PC-3 (cell line): ENCODE measurements around the gene IL17B. TPM values are rescaled to one million over a fixed set of nuclear protein-coding genes. Genes with fewer than 3 reads are reported as not detected.

Experiments used
- ATAC-seq: fragments of 200-7000 bp; cut with Tn5 transposase; 2 replicates; pipeline ENCODE4 v1.9.1; 2020; ENCODE audit warnings: mild to moderate bottlenecking, moderate library complexity
- BruUV-seq: library from RNA; stranded (reverse); fragments of 400-500 nt; replicated peaks from 2 replicates; lab custom pipeline; 2021; lab: Mats Ljungman, UMichigan
- CTCF ChIA-PET: fragments of 300-600 bp; sonication (Branson Sonifier 250); formaldehyde crosslinking; loops from one replicate; lab custom pipeline; 2022; ENCODE audit warnings: antibody characterized with exemption; lab: Charles Lee
- POLR2A ChIA-PET: fragments of 300-600 bp; sonication (Branson Sonifier 250); formaldehyde crosslinking; loops from one replicate; lab custom pipeline; 2022; ENCODE audit warnings: antibody characterized with exemption; ENCODE audit not compliant: unreplicated experiment; lab: Charles Lee
- DNase-seq: peaks from one replicate; pipeline ENCODE4 v3.0.0-alpha.2; 2015
- H2AFZ ChIP-seq: fragments of 300-600 bp; sonication (generic); 2 replicates; pipeline ENCODE4 v1.6.0; 2016; ENCODE audit warnings: antibody characterized with exemption, low read length
- H3F3A ChIP-seq: fragments of 300-600 bp; sonication (generic); one replicate; pipeline ENCODE4 v1.6.0; 2017; ENCODE audit warnings: antibody characterized with exemption, low read length, control low read depth, mild to moderate bottlenecking; ENCODE audit not compliant: unreplicated experiment
- H3K27ac ChIP-seq: fragments of 300-600 bp; sonication (generic); 2 replicates; pipeline ENCODE4 v1.5.1; 2016; ENCODE audit warnings: mild to moderate bottlenecking, low read length
- H3K27me3 ChIP-seq: fragments of 300-600 bp; sonication (generic); 2 replicates; pipeline ENCODE4 v1.6.1; 2016; ENCODE audit warnings: low read length, mixed read lengths
- H3K36me3 ChIP-seq: fragments of 300-600 bp; sonication (generic); 2 replicates; pipeline ENCODE4 v1.6.1; 2016; ENCODE audit warnings: low read depth, mixed run types, low read length, mixed read lengths
- H3K4me1 ChIP-seq: fragments of 300-600 bp; sonication (generic); 2 replicates; pipeline ENCODE4 v1.5.1; 2016; ENCODE audit warnings: low read length; ENCODE audit not compliant: insufficient read depth
- H3K4me2 ChIP-seq: fragments of 300-600 bp; sonication (generic); 2 replicates; pipeline ENCODE4 v1.6.0; 2016; ENCODE audit warnings: low read length
- H3K4me3 ChIP-seq: fragments of 300-600 bp; sonication (generic); 2 replicates; pipeline ENCODE4 v1.5.1; 2016; ENCODE audit warnings: mild to moderate bottlenecking, low read length, mixed read lengths
- H3K79me2 ChIP-seq: fragments of 300-600 bp; sonication (generic); 2 replicates; pipeline ENCODE4 v1.6.1; 2017; ENCODE audit warnings: low read length, mixed read lengths
- H3K9ac ChIP-seq: fragments of 300-600 bp; sonication (generic); 2 replicates; pipeline ENCODE4 v1.6.0; 2016; ENCODE audit warnings: mild to moderate bottlenecking, low read length
- H3K9me2 ChIP-seq: fragments of 300-600 bp; sonication (generic); replicated peaks from 2 replicates; pipeline ENCODE4 v1.6.1; 2016; ENCODE audit warnings: mixed run types, low read length, mixed read lengths
- H3K9me3 ChIP-seq: fragments of 300-600 bp; sonication (generic); 2 replicates; pipeline ENCODE4 v1.6.1; 2016; ENCODE audit warnings: low read length, mixed read lengths
- H4K20me1 ChIP-seq: fragments of 300-600 bp; sonication (generic); 2 replicates; pipeline ENCODE4 v1.6.1; 2016; ENCODE audit warnings: low read length, mixed read lengths
- EZH2 ChIP-seq: fragments of 300-600 bp; sonication (generic); IDR thresholded peaks from one replicate; pipeline ENCODE4 v1.6.1; 2017; ENCODE audit warnings: antibody characterized with exemption, mild to moderate bottlenecking, low read length; ENCODE audit not compliant: unreplicated experiment
- EZH2phosphoT487 ChIP-seq: fragments of 300-600 bp; sonication (generic); IDR thresholded peaks from 2 replicates; pipeline ENCODE4 v1.6.1; 2018; ENCODE audit warnings: mild to moderate bottlenecking, antibody characterized with exemption, low read length, borderline replicate concordance
- intact Hi-C: fragments of 100-400 bp; cut with micrococcal nuclease; formaldehyde crosslinking; loops from 2 replicates; pipeline ENCODE4 v1.9.0; 2023
- total RNA-seq: library from RNA; depleted of rRNA; stranded (reverse); fragments of >200 nt; gene quantifications from 2 replicates; pipeline ENCODE4 v1.2.3, GENCODE V29; 2014
- TF ChIP-seq, protein P1 (sequence below): fragments of 300-600 bp; sonication (generic); conservative IDR thresholded peaks from 2 replicates; pipeline ENCODE4 v1.5.1; 2017; ENCODE audit warnings: antibody characterized with exemption, low read depth, mild to moderate bottlenecking, low read length

Gene IL17B
- total RNA-seq, 1 experiment from 2014 or later: not detected

DNA sequence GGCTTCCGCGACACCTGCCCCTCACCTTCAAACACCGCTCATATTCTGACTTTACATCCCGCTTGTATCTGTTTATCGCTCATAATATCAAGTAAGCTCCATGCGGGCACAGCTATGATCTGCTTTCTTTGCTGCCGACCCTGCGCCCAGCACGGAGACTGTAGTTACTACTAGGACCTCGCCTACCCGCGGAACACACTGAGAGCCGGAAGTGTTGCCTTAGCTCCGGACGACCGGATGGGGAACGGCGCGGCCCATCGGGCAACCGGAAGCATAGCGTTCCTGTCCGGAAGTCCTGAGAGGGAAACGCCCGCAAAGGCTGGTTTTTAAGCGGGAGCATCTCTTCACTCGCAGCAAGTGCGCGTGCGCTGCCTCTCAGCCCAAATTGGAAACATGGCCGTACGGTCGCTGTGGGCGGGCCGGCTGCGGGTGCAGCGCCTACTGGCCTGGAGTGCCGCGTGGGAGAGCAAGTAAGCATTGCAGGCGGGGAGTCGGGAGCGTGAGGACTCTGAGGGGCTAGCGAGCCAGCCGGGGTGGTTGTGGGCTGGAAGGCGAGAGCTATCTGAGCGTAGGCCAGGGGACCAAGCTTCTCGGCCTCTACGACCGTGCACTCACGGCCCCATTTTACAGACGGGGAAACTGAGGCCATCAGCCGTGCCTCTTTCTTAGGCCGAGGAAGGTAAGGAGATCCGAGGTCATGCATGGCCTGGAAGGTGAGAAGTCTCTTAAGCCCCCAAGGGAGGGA lies 33.8 kb downstream of the IL17B start, which contains the start of gene GRPEL2:
GRPEL2 (plus strand) TSS at position 353 of the 745 bp plus-strand sequence; CDS start at position 394, 41 bp downstream.
- DNase-seq: peak; percentile 100
- CTCF ChIA-PET: interaction anchor here (0.8 to 1.0 kb wide), 4 partner anchors 12 to 31 kb away, joined by 3 to 4 read pairs (median 4); partner anchors contain the start of gene PCYOX1L
- Histone ChIP-seq H3K27me3 (no peaks in the 10 kb centered on the region), H3K4me3 (peak within 1 kb of the TSS; percentile 81), H3K9me3 (no peaks in the 10 kb centered on the region), H3F3A (no peaks in the 10 kb centered on the region), H3K4me1 (peaks cover 22% of the 10 kb centered on the region), H3K9ac (peak within 1 kb of the TSS; percentile 92), H3K27ac (peak within 1 kb of the TSS; percentile 42), H3K9me2 (no peaks in the 10 kb centered on the region), H2AFZ (peak within 1 kb of the TSS; percentile 93), H4K20me1 (peaks cover 13% of the 10 kb centered on the region), H3K36me3 (peaks cover 33% of the 10 kb centered on the region), H3K79me2 (peaks cover 49% of the 10 kb centered on the region), H3K4me2 (peak within 1 kb of the TSS; percentile 86)
- TF ChIP-seq, protein P1, sequence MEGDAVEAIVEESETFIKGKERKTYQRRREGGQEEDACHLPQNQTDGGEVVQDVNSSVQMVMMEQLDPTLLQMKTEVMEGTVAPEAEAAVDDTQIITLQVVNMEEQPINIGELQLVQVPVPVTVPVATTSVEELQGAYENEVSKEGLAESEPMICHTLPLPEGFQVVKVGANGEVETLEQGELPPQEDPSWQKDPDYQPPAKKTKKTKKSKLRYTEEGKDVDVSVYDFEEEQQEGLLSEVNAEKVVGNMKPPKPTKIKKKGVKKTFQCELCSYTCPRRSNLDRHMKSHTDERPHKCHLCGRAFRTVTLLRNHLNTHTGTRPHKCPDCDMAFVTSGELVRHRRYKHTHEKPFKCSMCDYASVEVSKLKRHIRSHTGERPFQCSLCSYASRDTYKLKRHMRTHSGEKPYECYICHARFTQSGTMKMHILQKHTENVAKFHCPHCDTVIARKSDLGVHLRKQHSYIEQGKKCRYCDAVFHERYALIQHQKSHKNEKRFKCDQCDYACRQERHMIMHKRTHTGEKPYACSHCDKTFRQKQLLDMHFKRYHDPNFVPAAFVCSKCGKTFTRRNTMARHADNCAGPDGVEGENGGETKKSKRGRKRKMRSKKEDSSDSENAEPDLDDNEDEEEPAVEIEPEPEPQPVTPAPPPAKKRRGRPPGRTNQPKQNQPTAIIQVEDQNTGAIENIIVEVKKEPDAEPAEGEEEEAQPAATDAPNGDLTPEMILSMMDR: no peak
- TF ChIP-seq EZH2phosphoT487 (no peak), EZH2 (no peak)
- peak; percentile 97 for ATAC-seq
- intact Hi-C loops: loop anchor here (1.0 to 5.0 kb wide), 2 partner anchors 12 to 203 kb away; partner anchors contain the start of gene ABLIM3
- POLR2A ChIA-PET: interaction anchor here (0.5 to 1.3 kb wide), 7 partner anchors 11 to 713 kb away, joined by 3 to 15 read pairs (median 5); partner anchors contain the start of gene PCYOX1L
- BruUV-seq: TSS peak; percentile 56

DNA sequence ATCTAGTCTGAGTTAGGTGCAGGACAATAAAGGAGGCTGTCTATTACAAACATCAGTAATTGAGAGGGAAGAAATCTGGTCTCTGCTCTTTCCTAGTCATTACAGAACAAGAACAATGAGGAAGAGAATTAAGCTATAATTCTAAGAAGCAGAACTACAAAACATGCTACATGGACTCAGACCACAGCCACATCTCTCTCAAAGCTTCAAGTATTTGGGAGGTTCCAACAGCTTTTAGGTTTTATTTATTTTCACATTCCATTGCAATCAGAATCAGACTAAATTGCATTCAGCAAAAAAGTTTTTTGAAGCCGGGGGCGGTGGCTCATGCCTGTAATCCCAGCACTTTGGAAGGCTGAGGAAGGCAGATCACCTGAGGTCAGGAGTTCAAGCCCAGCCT lies 34.9 kb downstream of the IL17B start:
- H3K36me3 ChIP-seq: peaks cover 21% of the 10 kb centered on the region
- peaks cover 13% of the 10 kb centered on the region for H4K20me1 ChIP-seq
- H2AFZ ChIP-seq: no peak overlapping the region
- intact Hi-C loops: no loop called here
- no peaks in the 10 kb centered on the region for H3F3A ChIP-seq
- H3K79me2 ChIP-seq: peaks cover 37% of the 10 kb centered on the region
- ChIA-PET POLR2A (interaction anchor here (0.5 to 0.6 kb wide), 2 partner anchors 140 to 158 kb away, joined by 4 to 6 read pairs; no protein-coding TSS in a partner anchor), CTCF (no interaction called here)
- peak overlapping the region; percentile 92; the same call in 1 of the 2 replicates for H3K9ac ChIP-seq
- DNase-seq: no peak
- TF ChIP-seq EZH2phosphoT487 (no peak), EZH2 (no peak)
- TF ChIP-seq, protein P1: no peak
- peak overlapping the region; percentile 86 for H3K4me2 ChIP-seq
- peak overlapping the region; percentile 81 for H3K4me3 ChIP-seq
- H3K9me3 ChIP-seq: no peaks in the 10 kb centered on the region
- BruUV-seq: no TSS peak
- H3K27ac ChIP-seq: no peak overlapping the region
- H3K9me2 ChIP-seq: no peaks in the 10 kb centered on the region
- ATAC-seq: no peak
- H3K4me1 ChIP-seq: peaks cover 22% of the 10 kb centered on the region
- no peaks in the 10 kb centered on the region for H3K27me3 ChIP-seq
